RWPE2 (cell line): ENCODE results near the gene MORN2.

ENCODE experiments used
- ATAC-seq: fragments of 200-7000 bp; cut with Tn5 transposase; 3 replicates; pipeline ENCODE4 v1.9.1; 2021; ENCODE audit warnings: low read depth
- DNase-seq: peaks from one replicate; pipeline ENCODE4 v3.0.0-alpha.2; 2020; ENCODE audit warnings: low spot score
- H3K27ac ChIP-seq: fragments of 450-650 bp; 2 replicates; pipeline ENCODE4 v1.5.1; 2017; ENCODE audit warnings: mild to moderate bottlenecking; ENCODE audit not compliant: poor library complexity, severe bottlenecking
- H3K27me3 ChIP-seq: fragments of 250-450 bp; sonication (Bioruptor Pico); 2 replicates; pipeline ENCODE4 v1.5.1; 2021; ENCODE audit warnings: mild to moderate bottlenecking, moderate library complexity; ENCODE audit not compliant: insufficient read depth, poor library complexity, severe bottlenecking
- H3K36me3 ChIP-seq: fragments of 250-450 bp; sonication (Bioruptor Pico); 2 replicates; pipeline ENCODE4 v1.5.1; 2020; ENCODE audit warnings: low read depth, mild to moderate bottlenecking, moderate library complexity
- H3K4me1 ChIP-seq: fragments of 250-450 bp; sonication (Bioruptor Pico); 2 replicates; pipeline ENCODE4 v1.5.1; 2021; ENCODE audit warnings: mild to moderate bottlenecking, moderate library complexity; ENCODE audit not compliant: insufficient read depth, poor library complexity, severe bottlenecking
- H3K4me3 ChIP-seq: fragments of 250-450 bp; sonication (Bioruptor Pico); 2 replicates; pipeline ENCODE4 v1.5.1; 2021; ENCODE audit warnings: mild to moderate bottlenecking, moderate library complexity; ENCODE audit not compliant: severe bottlenecking
- H3K9me3 ChIP-seq: fragments of 250-450 bp; sonication (Bioruptor Pico); 2 replicates; pipeline ENCODE4 v1.5.1; 2021; ENCODE audit warnings: mild to moderate bottlenecking, moderate library complexity; ENCODE audit not compliant: severe bottlenecking
- TF ChIP-seq, protein P1 (sequence below): fragments of 450-650 bp; IDR thresholded peaks from one replicate; pipeline ENCODE4 v1.5.1; 2017; ENCODE audit warnings: mild to moderate bottlenecking, moderate library complexity; ENCODE audit not compliant: poor library complexity, severe bottlenecking

MORN2 gene

DNA sequence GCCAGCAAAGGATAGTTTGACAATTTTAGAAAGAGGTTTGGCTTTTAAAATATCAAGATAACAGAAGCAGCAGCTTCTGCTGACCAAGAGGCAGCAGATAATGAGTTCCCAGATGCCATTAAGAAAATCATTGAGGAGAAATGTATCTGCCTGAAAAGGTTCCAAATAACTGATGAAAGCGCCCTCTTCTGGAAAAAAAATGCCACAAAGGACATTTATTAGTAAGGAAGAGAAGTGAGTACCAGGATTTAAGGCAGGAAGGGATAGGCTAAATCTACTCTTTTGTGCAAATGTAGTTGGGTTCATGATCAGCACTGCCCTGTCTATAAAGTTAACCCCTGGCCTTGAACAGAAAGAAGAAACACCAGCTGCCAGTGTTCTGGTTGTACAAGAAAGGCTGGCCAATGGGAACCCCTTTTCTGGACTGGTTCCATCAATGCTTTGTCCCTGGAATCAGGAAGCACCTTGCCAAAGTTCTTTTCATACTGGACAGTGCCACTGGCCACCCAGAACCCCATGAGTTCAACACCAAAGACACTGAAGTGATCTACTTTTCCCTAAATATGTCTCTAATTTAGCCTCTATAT lies 40.7 kb upstream of the MORN2 start:
- Histone ChIP-seq H3K4me1 (no peaks in the 10 kb centered on the region), H3K9me3 (no peaks in the 10 kb centered on the region), H3K4me3 (no peak overlapping the region), H3K27ac (no peak overlapping the region), H3K36me3 (peaks cover 52% of the 10 kb centered on the region), H3K27me3 (no peaks in the 10 kb centered on the region)
- ATAC-seq (no peak), DNase-seq (no peak)
- TF ChIP-seq, protein P1, sequence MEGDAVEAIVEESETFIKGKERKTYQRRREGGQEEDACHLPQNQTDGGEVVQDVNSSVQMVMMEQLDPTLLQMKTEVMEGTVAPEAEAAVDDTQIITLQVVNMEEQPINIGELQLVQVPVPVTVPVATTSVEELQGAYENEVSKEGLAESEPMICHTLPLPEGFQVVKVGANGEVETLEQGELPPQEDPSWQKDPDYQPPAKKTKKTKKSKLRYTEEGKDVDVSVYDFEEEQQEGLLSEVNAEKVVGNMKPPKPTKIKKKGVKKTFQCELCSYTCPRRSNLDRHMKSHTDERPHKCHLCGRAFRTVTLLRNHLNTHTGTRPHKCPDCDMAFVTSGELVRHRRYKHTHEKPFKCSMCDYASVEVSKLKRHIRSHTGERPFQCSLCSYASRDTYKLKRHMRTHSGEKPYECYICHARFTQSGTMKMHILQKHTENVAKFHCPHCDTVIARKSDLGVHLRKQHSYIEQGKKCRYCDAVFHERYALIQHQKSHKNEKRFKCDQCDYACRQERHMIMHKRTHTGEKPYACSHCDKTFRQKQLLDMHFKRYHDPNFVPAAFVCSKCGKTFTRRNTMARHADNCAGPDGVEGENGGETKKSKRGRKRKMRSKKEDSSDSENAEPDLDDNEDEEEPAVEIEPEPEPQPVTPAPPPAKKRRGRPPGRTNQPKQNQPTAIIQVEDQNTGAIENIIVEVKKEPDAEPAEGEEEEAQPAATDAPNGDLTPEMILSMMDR: peak; percentile 50

DNA sequence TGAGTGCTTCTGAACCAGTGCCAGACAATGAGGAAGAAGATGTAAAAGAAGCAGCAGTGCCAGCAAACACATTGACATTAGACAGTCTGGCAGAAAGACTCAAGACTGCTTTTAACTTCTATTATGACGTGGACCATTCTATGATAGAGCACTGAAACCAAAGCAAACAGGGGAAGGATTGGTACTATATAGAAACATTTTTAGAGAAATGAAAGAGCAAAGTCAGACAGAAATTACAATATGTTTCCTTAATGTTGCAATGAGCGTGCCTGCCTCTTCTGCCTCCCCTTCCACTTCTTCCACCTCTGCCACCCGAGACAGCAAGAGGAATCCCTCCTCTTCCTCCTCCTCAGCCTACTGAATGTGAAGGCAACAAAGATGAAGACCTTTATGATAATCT lies 39.8 kb upstream of the MORN2 start:
- TF ChIP-seq, protein P1: no peak
- ATAC-seq (no peak), DNase-seq (no peak)
- Histone ChIP-seq H3K4me3 (no peak overlapping the region), H3K9me3 (no peaks in the 10 kb centered on the region), H3K27me3 (no peaks in the 10 kb centered on the region), H3K36me3 (peaks cover 53% of the 10 kb centered on the region), H3K27ac (no peak overlapping the region), H3K4me1 (no peaks in the 10 kb centered on the region)

DNA sequence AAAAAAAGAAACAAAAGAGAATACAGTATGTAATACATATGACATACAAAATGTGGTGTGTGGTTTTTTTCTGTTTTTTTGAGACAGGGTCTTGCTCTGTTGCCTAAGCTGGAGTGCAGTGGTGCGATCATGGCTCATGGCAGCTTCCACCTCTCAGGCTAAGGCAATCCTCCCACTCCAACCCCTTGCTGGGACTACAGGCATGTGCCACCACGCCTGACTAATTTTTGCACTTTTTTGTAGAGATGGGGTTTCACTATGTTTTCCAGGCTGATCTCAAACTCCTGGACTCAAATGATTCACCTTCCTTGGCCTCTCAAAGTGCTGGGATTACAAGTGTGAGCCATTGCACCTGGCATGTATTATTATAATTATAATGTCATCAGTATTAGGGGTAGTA lies 39.0 kb upstream of the MORN2 start:
- H3K36me3 ChIP-seq: peaks cover 61% of the 10 kb centered on the region
- TF ChIP-seq, protein P1: no peak
- no peak overlapping the region for H3K27ac ChIP-seq
- ATAC-seq: no peak
- no peaks in the 10 kb centered on the region for H3K4me1 ChIP-seq
- H3K9me3 ChIP-seq: no peaks in the 10 kb centered on the region
- H3K4me3 ChIP-seq: no peak overlapping the region
- H3K27me3 ChIP-seq: no peaks in the 10 kb centered on the region
- no peak for DNase-seq

DNA sequence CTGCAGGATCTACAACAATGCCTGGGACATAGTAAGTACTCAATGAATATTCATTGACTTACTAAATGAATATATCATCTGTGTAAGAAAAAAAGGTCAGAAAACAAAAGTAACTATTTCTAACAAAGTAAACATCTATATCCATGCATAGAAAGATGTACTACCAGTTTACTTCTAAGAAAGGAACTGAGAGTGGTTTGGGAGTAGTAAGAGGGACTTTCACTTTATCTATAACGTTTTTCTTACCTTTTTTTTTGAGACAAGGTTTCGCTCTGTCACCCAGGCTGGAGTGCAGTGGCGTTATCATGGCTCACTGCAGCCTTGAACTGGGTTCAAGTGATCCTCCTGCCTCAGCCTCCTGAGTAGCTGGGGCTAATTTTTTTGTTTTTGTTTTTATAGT lies 25.7 kb upstream of the MORN2 start:
- no peak overlapping the region for H3K4me3 ChIP-seq
- TF ChIP-seq, protein P1: no peak
- H3K36me3 ChIP-seq: peaks cover 44% of the 10 kb centered on the region
- H3K27me3 ChIP-seq: no peaks in the 10 kb centered on the region
- H3K4me1 ChIP-seq: no peaks in the 10 kb centered on the region
- H3K9me3 ChIP-seq: no peaks in the 10 kb centered on the region
- ATAC-seq (no peak), DNase-seq (no peak)
- no peak overlapping the region for H3K27ac ChIP-seq

DNA sequence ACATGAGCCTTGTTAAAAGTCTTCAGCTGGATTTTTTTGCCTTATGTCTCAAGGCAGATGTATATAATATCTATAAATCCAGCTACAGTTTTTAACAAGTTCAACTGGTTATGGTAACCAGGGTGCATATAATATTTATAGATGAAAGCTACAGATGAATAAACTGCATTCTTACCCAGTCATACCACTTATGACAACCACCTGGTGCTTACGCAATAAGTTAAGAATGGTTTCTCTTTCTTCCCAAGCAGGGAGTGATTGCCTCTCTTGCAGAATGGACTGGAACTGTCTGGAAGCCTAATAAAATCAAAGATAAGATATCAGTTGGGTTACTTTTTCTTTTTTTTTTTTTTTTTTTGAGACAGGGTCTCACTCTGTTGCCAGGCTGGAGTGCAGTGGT lies 19.6 kb upstream of the MORN2 start:
- ATAC-seq: no peak
- TF ChIP-seq, protein P1: no peak
- peaks cover 77% of the 10 kb centered on the region for H3K36me3 ChIP-seq
- DNase-seq: no peak
- no peak overlapping the region for H3K27ac ChIP-seq
- H3K27me3 ChIP-seq: no peaks in the 10 kb centered on the region
- H3K4me3 ChIP-seq: no peak overlapping the region
- H3K4me1 ChIP-seq: no peaks in the 10 kb centered on the region
- no peaks in the 10 kb centered on the region for H3K9me3 ChIP-seq
